Lower leg skin (tissue), 4 donors: ENCODE results near the gene YJEFN3. TPM values are rescaled to one million over a fixed set of nuclear protein-coding genes. Genes with fewer than 3 reads are reported as not detected.

Experiments
- DNase-seq, 2 donors: peaks; one replicate each; pipeline ENCODE4 v3.0.0-alpha.2; 2019; ENCODE audit warnings: low spot score in 2 of 2
- H3K4me3 ChIP-seq: fragments of 200-600 bp; sonication (generic); 2 replicates; pipeline ENCODE4 v1.5.1; 2017; ENCODE audit warnings: mild to moderate bottlenecking, low read depth; ENCODE audit not compliant: poor library complexity, severe bottlenecking
- POLR2A ChIP-seq, 2 donors: fragments of 450-650 bp; IDR thresholded peaks; one replicate each; pipeline ENCODE4 v1.6.1; 2016 to 2017; ENCODE audit warnings: antibody characterized with exemption in 2 of 2, mild to moderate bottlenecking in 1 of 2, moderate library complexity in 1 of 2
- WGBS, 2 donors: methylation state at CpG; one replicate each; pipeline ENCODE4 v1.1.5; 2018; 5-methylcytosine and 5-hydroxymethylcytosine counted together
- intact Hi-C: fragments of 100-400 bp; cut with DNase I; formaldehyde crosslinking; loops from one replicate; pipeline ENCODE4 v1.15.0; 2023; ENCODE audit warnings: low total_unique reads
- total RNA-seq, 4 donors: library from RNA; depleted of rRNA; stranded (reverse); fragments of >200 nt; gene quantifications; one replicate each; pipeline ENCODE4 v1.1.0, GENCODE V29; 2016
- TF ChIP-seq, protein P1 (sequence below), 3 donors: fragments of 450-650 bp; IDR thresholded peaks; one replicate each; pipeline ENCODE4 v1.5.1; 2016; ENCODE audit warnings: antibody characterized with exemption in 3 of 3, mild to moderate bottlenecking in 3 of 3, moderate library complexity in 2 of 3

YJEFN3 gene
- total RNA-seq, 4 donors from 2014 or later: 0.15 to 2.8 (median 0.49) TPM

DNA sequence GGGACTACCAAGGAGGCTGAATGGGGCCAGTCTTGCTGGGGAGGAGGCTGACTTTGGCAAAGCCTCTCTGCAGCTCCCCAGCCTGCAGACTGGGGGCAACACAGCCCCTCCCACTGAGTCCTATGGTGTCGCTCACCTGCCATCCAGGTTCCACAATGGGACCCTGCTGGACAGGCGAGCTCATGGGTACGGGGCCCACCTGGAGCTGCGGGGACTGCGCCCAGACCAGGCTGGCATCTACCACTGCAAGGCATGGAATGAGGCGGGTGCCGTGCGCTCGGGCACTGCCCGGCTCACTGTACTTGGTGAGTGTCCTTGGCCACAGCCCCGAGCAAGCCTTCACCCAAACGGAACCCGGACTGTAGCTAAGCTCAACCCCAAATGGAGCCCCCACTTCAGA lies 14.4 kb downstream of the YJEFN3 start:
- H3K4me3 ChIP-seq: no peak overlapping the region
- 92 to 97% methylated on average over 4 to 12 of the region's 13 CpGs for WGBS, 2 donors
- no peak for TF ChIP-seq POLR2A (IDR thresholded peaks at IDR 0.05)
- TF ChIP-seq, protein P1, sequence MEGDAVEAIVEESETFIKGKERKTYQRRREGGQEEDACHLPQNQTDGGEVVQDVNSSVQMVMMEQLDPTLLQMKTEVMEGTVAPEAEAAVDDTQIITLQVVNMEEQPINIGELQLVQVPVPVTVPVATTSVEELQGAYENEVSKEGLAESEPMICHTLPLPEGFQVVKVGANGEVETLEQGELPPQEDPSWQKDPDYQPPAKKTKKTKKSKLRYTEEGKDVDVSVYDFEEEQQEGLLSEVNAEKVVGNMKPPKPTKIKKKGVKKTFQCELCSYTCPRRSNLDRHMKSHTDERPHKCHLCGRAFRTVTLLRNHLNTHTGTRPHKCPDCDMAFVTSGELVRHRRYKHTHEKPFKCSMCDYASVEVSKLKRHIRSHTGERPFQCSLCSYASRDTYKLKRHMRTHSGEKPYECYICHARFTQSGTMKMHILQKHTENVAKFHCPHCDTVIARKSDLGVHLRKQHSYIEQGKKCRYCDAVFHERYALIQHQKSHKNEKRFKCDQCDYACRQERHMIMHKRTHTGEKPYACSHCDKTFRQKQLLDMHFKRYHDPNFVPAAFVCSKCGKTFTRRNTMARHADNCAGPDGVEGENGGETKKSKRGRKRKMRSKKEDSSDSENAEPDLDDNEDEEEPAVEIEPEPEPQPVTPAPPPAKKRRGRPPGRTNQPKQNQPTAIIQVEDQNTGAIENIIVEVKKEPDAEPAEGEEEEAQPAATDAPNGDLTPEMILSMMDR (IDR thresholded peaks at IDR 0.05): no peak
- intact Hi-C loops: no loop called here
- DNase-seq: no peak

DNA sequence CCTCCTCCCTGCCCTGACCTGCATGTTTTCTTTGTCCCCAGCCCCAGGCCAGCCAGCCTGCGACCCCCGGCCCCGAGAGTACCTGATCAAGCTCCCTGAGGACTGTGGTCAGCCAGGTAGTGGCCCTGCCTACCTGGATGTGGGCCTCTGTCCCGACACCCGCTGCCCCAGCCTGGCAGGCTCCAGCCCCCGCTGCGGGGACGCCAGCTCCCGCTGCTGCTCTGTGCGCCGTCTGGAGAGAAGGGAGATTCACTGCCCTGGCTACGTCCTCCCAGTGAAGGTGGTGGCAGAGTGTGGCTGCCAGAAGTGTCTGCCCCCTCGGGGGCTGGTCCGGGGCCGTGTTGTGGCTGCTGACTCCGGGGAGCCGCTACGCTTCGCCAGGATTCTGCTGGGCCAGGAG lies 14.9 kb downstream of the YJEFN3 start:
- TF ChIP-seq, protein P1 (IDR thresholded peaks at IDR 0.05): no peak
- no peak for TF ChIP-seq POLR2A (IDR thresholded peaks at IDR 0.05)
- DNase-seq: no peak
- intact Hi-C loops: no loop called here
- no peak overlapping the region for H3K4me3 ChIP-seq
- 90 to 92% methylated on average over 13 to 19 of the region's 19 CpGs for WGBS, 2 donors

DNA sequence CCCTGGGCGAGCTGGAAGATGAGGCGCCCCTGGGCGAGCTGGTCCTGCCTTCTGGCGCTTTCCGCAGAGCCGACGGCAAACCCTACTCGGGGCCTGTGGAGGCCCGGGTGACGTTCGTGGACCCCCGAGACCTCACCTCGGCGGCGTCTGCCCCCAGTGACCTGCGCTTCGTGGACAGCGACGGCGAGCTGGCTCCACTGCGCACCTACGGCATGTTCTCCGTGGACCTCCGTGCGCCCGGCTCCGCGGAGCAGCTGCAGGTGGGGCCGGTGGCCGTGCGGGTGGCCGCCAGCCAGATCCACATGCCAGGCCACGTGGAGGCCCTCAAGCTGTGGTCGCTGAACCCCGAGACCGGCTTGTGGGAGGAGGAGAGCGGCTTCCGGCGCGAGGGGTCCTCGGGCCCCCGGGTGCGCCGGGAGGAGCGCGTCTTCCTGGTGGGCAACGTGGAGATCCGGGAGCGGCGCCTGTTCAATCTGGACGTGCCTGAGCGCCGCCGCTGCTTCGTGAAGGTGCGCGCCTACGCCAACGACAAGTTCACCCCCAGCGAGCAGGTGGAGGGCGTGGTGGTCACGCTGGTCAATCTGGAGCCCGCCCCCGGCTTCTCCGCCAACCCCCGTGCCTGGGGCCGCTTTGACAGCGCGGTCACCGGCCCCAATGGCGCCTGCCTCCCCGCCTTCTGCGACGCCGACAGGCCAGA lies 15.7 kb downstream of the YJEFN3 start:
- 90% methylated on average over 73 to 74 of the region's 75 CpGs for WGBS, 2 donors
- intact Hi-C loops: no loop called here
- H3K4me3 ChIP-seq: no peak overlapping the region
- TF ChIP-seq, protein P1 (IDR thresholded peaks at IDR 0.05): no peak
- no peak for TF ChIP-seq POLR2A (IDR thresholded peaks at IDR 0.05)
- DNase-seq: no peak

DNA sequence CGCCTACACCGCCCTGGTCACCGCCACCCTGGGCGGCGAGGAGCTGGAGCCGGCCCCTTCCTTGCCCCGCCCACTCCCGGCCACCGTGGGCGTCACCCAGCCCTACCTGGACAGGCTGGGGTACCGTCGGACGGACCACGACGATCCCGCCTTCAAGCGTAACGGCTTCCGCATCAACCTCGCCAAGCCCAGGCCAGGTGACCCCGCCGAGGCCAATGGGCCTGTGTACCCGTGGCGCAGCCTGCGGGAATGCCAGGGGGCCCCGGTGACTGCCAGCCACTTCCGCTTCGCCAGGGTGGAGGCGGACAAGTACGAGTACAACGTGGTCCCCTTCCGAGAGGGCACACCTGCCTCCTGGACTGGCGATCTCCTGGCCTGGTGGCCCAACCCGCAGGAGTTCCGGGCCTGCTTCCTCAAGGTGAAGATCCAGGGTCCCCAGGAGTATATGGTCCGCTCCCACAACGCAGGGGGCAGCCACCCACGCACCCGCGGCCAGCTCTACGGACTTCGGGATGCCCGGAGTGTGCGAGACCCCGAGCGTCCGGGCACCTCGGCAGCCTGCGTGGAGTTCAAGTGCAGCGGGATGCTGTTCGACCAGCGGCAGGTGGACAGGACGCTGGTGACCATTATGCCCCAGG lies 16.4 kb downstream of the YJEFN3 start:
- no peak for TF ChIP-seq POLR2A (IDR thresholded peaks at IDR 0.05)
- TF ChIP-seq, protein P1 (IDR thresholded peaks at IDR 0.05): no peak
- no peak overlapping the region for H3K4me3 ChIP-seq
- intact Hi-C loops: no loop called here
- DNase-seq: no peak
- 92 to 94% methylated on average over 51 of the region's 53 CpGs for WGBS, 2 donors

DNA sequence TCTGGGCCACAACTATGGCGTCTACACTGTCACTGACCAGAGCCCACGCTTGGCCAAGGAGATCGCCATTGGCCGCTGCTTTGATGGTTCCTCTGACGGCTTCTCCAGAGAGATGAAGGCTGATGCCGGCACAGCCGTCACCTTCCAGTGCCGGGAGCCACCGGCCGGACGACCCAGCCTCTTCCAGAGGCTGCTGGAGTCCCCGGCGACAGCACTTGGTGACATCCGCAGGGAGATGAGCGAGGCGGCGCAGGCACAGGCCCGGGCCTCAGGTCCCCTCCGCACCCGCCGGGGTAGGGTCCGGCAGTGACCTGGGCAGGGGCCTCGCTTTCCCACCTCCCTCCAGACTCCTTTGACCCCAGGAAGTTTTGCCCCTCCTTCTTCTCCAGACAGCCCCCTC lies 17.0 kb downstream of the YJEFN3 start:
- H3K4me3 ChIP-seq: no peak overlapping the region
- no peak for TF ChIP-seq POLR2A (IDR thresholded peaks at IDR 0.05)
- TF ChIP-seq, protein P1 (IDR thresholded peaks at IDR 0.05): no peak
- no peak for DNase-seq
- 93 to 96% methylated on average over 23 of the region's 23 CpGs for WGBS, 2 donors
- intact Hi-C loops: no loop called here
